ENCODE results near the gene DHX8.

DHX8 gene

DNA sequence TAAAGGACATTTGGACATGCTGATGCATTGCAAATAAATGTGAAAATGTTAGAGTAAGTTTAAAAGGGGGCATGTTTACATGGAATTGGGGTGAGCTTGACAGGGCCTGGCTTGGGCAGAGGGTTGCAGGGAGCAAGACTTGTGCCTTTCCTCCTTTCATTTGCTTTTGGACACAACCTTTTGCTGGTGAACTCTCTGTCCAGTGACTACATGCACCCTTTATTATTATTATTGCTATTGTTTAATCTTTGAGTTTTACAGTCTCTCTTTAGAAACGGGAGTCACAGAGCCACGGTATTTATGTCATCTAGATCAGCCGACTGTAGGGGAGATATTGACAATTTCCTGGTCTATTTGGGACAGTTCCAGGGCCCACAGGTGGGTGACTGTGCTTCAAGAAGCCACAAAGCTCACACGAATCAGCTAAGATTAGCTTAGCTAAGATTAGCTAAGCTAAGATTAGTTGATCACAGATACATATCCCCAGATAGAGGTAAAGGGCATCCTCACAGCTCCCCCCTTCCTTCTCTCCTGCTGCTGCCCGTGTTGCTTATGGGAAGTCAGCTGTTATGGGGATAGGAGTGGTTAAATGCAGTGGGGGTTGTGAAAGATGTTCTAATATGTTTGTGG, 91.2 kb downstream of the DHX8 start:
- DNase-seq (ENCODE audit: low spot score): no peak
